H1 (cell line): ENCODE results near the gene PDE8A. TPM values are rescaled to one million over a fixed set of nuclear protein-coding genes. Genes with fewer than 3 reads are reported as not detected.

Experiments used
- CTCF ChIA-PET: fragments of 300-600 bp; sonication (Branson Sonifier 250); formaldehyde crosslinking; loops from one replicate; lab custom pipeline; 2021; ENCODE audit not compliant: partially characterized antibody; lab: Charles Lee
- POLR2A ChIA-PET: fragments of 300-600 bp; sonication (Branson Sonifier 250); formaldehyde crosslinking; loops from one replicate; lab custom pipeline; 2021; ENCODE audit warnings: inconsistent platforms; ENCODE audit not compliant: partially characterized antibody; lab: Charles Lee
- DNase-seq, 2 experiments: peaks; one replicate each; pipeline versions ENCODE4 v3.0.0 to v3.0.0-alpha.2; 2010 to 2022; ENCODE audit warnings: low spot score in 2 of 2, low read depth in 1 of 2, mixed read lengths in 1 of 2
- FAIRE-seq: peaks from 2 replicates; lab custom pipeline; 2011; peaks lifted over from hg19 to GRCh38; lab: Jason Lieb, UNC
- H2AFZ ChIP-seq: 2 replicates; pipeline ENCODE4 v1.8.1; 2012; ENCODE audit warnings: low read length, inconsistent platforms
- H2AK5ac ChIP-seq: 2 replicates; pipeline ENCODE4 v1.6.1; 2013; ENCODE audit warnings: low read depth, low read length
- H2BK120ac ChIP-seq: replicated peaks from 2 replicates; pipeline ENCODE3; 2013; ENCODE audit warnings: low read depth, low read length, inconsistent platforms
- H2BK12ac ChIP-seq: 2 replicates; pipeline ENCODE4 v1.6.1; 2013; ENCODE audit warnings: low read depth, low read length
- H2BK15ac ChIP-seq: 2 replicates; pipeline ENCODE4 v1.6.1; 2013; ENCODE audit warnings: low read length
- H2BK20ac ChIP-seq: 2 replicates; pipeline ENCODE4 v1.6.1; 2013; ENCODE audit warnings: low read length
- H2BK5ac ChIP-seq: 2 replicates; pipeline ENCODE4 v1.6.1; 2013; ENCODE audit warnings: low read depth, low read length
- H3K14ac ChIP-seq: 2 replicates; pipeline ENCODE4 v1.6.1; 2013; ENCODE audit warnings: inconsistent platforms; ENCODE audit not compliant: insufficient read length
- H3K18ac ChIP-seq: 2 replicates; pipeline ENCODE4 v1.6.1; 2013; ENCODE audit warnings: low read length; ENCODE audit errors: extremely low read depth
- H3K23ac ChIP-seq: 2 replicates; pipeline ENCODE4 v1.6.1; 2013; ENCODE audit warnings: inconsistent platforms; ENCODE audit not compliant: insufficient read length
- H3K23me2 ChIP-seq: 2 replicates; pipeline ENCODE4 v1.6.1; 2013; ENCODE audit warnings: low read depth, low read length
- H3K27ac ChIP-seq: 2 replicates; pipeline ENCODE4 v1.6.1; 2011; ENCODE audit warnings: low read depth, low read length, inconsistent platforms
- H3K27me3 ChIP-seq, 4 experiments: replicated peaks in 1 of 4; 1 replicate in 1 of 4; 2 replicates in 3 of 4; pipeline versions ENCODE4 v1.6.1 to v1.8.1; 2011 to 2013; ENCODE audit warnings: low read length in 3 of 4, mild to moderate bottlenecking in 3 of 4, inconsistent platforms in 2 of 4, mixed read lengths in 2 of 4, moderate library complexity in 1 of 4; ENCODE audit not compliant: control insufficient read depth in 3 of 4, insufficient read depth in 3 of 4; ENCODE audit errors: extremely low read depth in 1 of 4
- H3K36me3 ChIP-seq, 4 experiments: 2 replicates each; pipeline versions ENCODE4 v1.6.1 to v1.8.1; 2011 to 2013; ENCODE audit warnings: mild to moderate bottlenecking in 4 of 4, low read length in 3 of 4, moderate library complexity in 2 of 4, control low read depth in 1 of 4, inconsistent platforms in 1 of 4; ENCODE audit not compliant: insufficient read depth in 4 of 4, control insufficient read depth in 2 of 4
- H3K4ac ChIP-seq: replicated peaks from 2 replicates; pipeline ENCODE3; 2013; ENCODE audit warnings: low read length, low read depth, mixed read lengths, inconsistent platforms; ENCODE audit not compliant: insufficient read length
- H3K4me1 ChIP-seq, 4 experiments: replicated peaks in 1 of 4; 1 replicate in 1 of 4; 2 replicates in 3 of 4; pipeline versions ENCODE4 v1.6.1 to v1.8.1; 2011 to 2013; ENCODE audit warnings: low read length in 3 of 4, inconsistent platforms in 2 of 4, mixed read lengths in 1 of 4; ENCODE audit not compliant: insufficient read depth in 4 of 4, control insufficient read depth in 3 of 4
- H3K4me2 ChIP-seq, 2 experiments: 2 replicates each; pipeline versions ENCODE4 v1.6.1 to v1.8.1; 2011 to 2013; ENCODE audit warnings: low read depth in 2 of 2, low read length in 2 of 2, control low read depth in 1 of 2, inconsistent platforms in 1 of 2, mild to moderate bottlenecking in 1 of 2; ENCODE audit not compliant: insufficient read depth in 1 of 2
- H3K4me3 ChIP-seq, 4 experiments: fragments of 200-600, 300-600 bp in 1 of 4; sonication (generic), shearing (Covaris generic), sonication (Bioruptor Twin) in 1 of 4; 2 replicates each; pipeline versions ENCODE4 v1.5.1 to v1.8.1; 2011 to 2016; ENCODE audit warnings: low read length in 4 of 4, low read depth in 3 of 4, control low read depth in 2 of 4, inconsistent platforms in 2 of 4, mild to moderate bottlenecking in 2 of 4, mixed read lengths in 1 of 4, moderate library complexity in 1 of 4; ENCODE audit not compliant: insufficient read depth in 2 of 4; ENCODE audit errors: extremely low read depth in 1 of 4
- H3K56ac ChIP-seq: replicated peaks from 2 replicates; pipeline ENCODE3; 2013; ENCODE audit warnings: low read depth, mild to moderate bottlenecking, mixed read lengths, low read length, inconsistent platforms; ENCODE audit not compliant: insufficient read length
- H3K79me1 ChIP-seq: 2 replicates; pipeline ENCODE4 v1.6.1; 2013; ENCODE audit warnings: low read depth, low read length, control low read depth
- H3K79me2 ChIP-seq, 2 experiments: 2 replicates each; pipeline versions ENCODE4 v1.6.1 to v1.8.1; 2012 to 2013; ENCODE audit warnings: low read length in 2 of 2, mild to moderate bottlenecking in 2 of 2, inconsistent platforms in 1 of 2; ENCODE audit not compliant: insufficient read depth in 2 of 2, control insufficient read depth in 1 of 2
- H3K9ac ChIP-seq, 4 experiments: replicated peaks in 1 of 4; 1 replicate in 1 of 4; 2 replicates in 3 of 4; pipeline versions ENCODE4 v1.6.1 to v1.8.1; 2011 to 2013; ENCODE audit warnings: low read depth in 3 of 4, low read length in 3 of 4, control low read depth in 2 of 4, mild to moderate bottlenecking in 2 of 4, moderate library complexity in 2 of 4, inconsistent platforms in 1 of 4; ENCODE audit errors: extremely low read depth in 1 of 4
- H3K9me3 ChIP-seq, 2 experiments: 2 replicates each; pipeline versions ENCODE4 v1.6.1 to v1.8.1; 2012 to 2013; ENCODE audit warnings: mild to moderate bottlenecking in 2 of 2, moderate library complexity in 2 of 2, control low read depth in 1 of 2, inconsistent platforms in 1 of 2, low read depth in 1 of 2, low read length in 1 of 2, mixed read lengths in 1 of 2; ENCODE audit not compliant: insufficient read depth in 2 of 2
- H4K20me1 ChIP-seq, 2 experiments: replicated peaks in 1 of 2; 2 replicates each; pipeline versions ENCODE3 to v1.8.1; 2011 to 2013; ENCODE audit warnings: inconsistent platforms in 2 of 2, low read length in 2 of 2, mild to moderate bottlenecking in 1 of 2; ENCODE audit not compliant: insufficient read depth in 2 of 2, control insufficient read depth in 1 of 2
- H4K5ac ChIP-seq: 2 replicates; pipeline ENCODE4 v1.6.1; 2013; ENCODE audit warnings: low read length, low read depth, mixed read lengths, inconsistent platforms; ENCODE audit not compliant: insufficient read length
- H4K8ac ChIP-seq: 2 replicates; pipeline ENCODE4 v1.8.0; 2013; ENCODE audit warnings: mild to moderate bottlenecking, moderate library complexity, low read length, inconsistent platforms; ENCODE audit not compliant: insufficient read depth; ENCODE audit errors: extremely low read depth
- H4K91ac ChIP-seq: replicated peaks from 2 replicates; pipeline ENCODE3; 2013; ENCODE audit warnings: low read length, mixed read lengths, inconsistent platforms; ENCODE audit not compliant: insufficient read length
- CBX5 ChIP-seq: fragments of 300-800, 300-1000 bp; sonication (generic); IDR thresholded peaks from 2 replicates; pipeline ENCODE4 v1.7.1; 2016; ENCODE audit warnings: antibody characterized with exemption, low read length, low read depth
- CHD1 ChIP-seq: IDR thresholded peaks from 2 replicates; pipeline ENCODE4 v1.6.1; 2012; ENCODE audit warnings: low read depth, low read length, improper control_type of control experiment
- EGR1 ChIP-seq: IDR thresholded peaks from 2 replicates; pipeline ENCODE4 v1.6.1; 2011; ENCODE audit warnings: low read depth, low read length, borderline replicate concordance
- MAFK ChIP-seq: IDR thresholded peaks from 2 replicates; pipeline ENCODE4 v1.6.1; 2012; ENCODE audit warnings: low read depth, mild to moderate bottlenecking, improper control_type of control experiment, low read length
- SIN3A ChIP-seq, 2 experiments: IDR thresholded peaks in 1 of 2; conservative IDR thresholded peaks in 1 of 2; 2 replicates each; pipeline ENCODE4 v1.6.1; 2011 to 2012; ENCODE audit warnings: low read length in 2 of 2, improper control_type of control experiment in 1 of 2, low read depth in 1 of 2, mild to moderate bottlenecking in 1 of 2
- SP1 ChIP-seq: IDR thresholded peaks from 2 replicates; pipeline ENCODE4 v1.6.1; 2011; ENCODE audit warnings: low read depth, low read length
- WGBS, 2 experiments: shearing (Covaris generic) in 1 of 2; methylation state at CpG; one replicate each; pipeline versions ENCODE4 v1.1.6 to v1.1.7; 2013 to 2015; ENCODE audit warnings: low lambda C conversion rate in 2 of 2, mixed read lengths in 2 of 2, inconsistent platforms in 1 of 2, low coverage in 1 of 2, missing lambda C conversion rate in 1 of 2; ENCODE audit not compliant: insufficient replicate concordance in 2 of 2, insufficient coverage in 1 of 2, insufficient read length in 1 of 2; ENCODE audit errors: extremely low coverage in 1 of 2, missing lambda C conversion rate in 1 of 2; 5-methylcytosine and 5-hydroxymethylcytosine counted together
- polyA plus RNA-seq, 7 experiments: library from polyadenylated mRNA; depleted of rRNA in 3 of 7; stranded (reverse) in 5 of 7; unstranded in 2 of 7; fragments of >200 nt in 5 of 7; fragments of 200-250 nt in 2 of 7; gene quantifications; 1 replicate in 5 of 7; 2 replicates in 1 of 7; 4 replicates in 1 of 7; pipeline versions ENCODE4 v1.2.1 to v1.2.3, GENCODE V29; 2011 to 2013; ENCODE audit warnings: missing spikeins in 2 of 7, mixed read lengths in 2 of 7
- total RNA-seq: library from RNA; stranded (reverse); fragmentation: NEBNext Ultra II Directional; extraction: Animal tissue kit (Norgen Biotek cat#: 25700); gene quantifications from 2 replicates; pipeline ENCODE4 v1.2.1, GENCODE V29; 2021

Gene PDE8A
- total and polyA plus RNA-seq, 2 of the 8 experiments (the other 6 are each of a cell fraction or from before 2014, with no cell fraction given), result 6.9 to 7.8 TPM

- H3K4ac ChIP-seq, result no peak overlapping the region
- H2BK20ac ChIP-seq, result no peak overlapping the region
- no peaks in the 10 kb centered on the region; the same call in 1 of the 2 replicates for H3K23me2 ChIP-seq
- H3K4me2 ChIP-seq, result no peak overlapping the region
- no peak overlapping the region for H3K27ac ChIP-seq
- H3K14ac ChIP-seq, result no peak overlapping the region
- FAIRE-seq (no peak), DNase-seq (no peak)
- no peak overlapping the region for H3K18ac ChIP-seq
- no peak overlapping the region for H2BK120ac ChIP-seq
- H3K56ac ChIP-seq, result no peak overlapping the region
- H2BK5ac ChIP-seq, result no peak overlapping the region
- H3K23ac ChIP-seq, result no peak overlapping the region
- no peak overlapping the region for H4K8ac ChIP-seq
- CTCF ChIA-PET, result interaction anchor here (0.6 to 1.8 kb wide), 3 partner anchors 15 to 51 kb away, joined by 3 to 7 read pairs (median 5); no protein-coding TSS in a partner anchor
- no peaks in the 10 kb centered on the region for H3K9me3 ChIP-seq
- H2BK12ac ChIP-seq, result no peak overlapping the region
- no peaks in the 10 kb centered on the region for H3K27me3 ChIP-seq
- no peak overlapping the region for H2BK15ac ChIP-seq
- no peak overlapping the region for H4K5ac ChIP-seq
- H3K79me2 ChIP-seq, result no peaks in the 10 kb centered on the region; a peak in 1 of 4 replicates
- POLR2A ChIA-PET, result interaction anchor here (0.6 kb wide), 1 partner anchor 347 kb away, joined by 3 read pairs; no protein-coding TSS in a partner anchor
- H2AK5ac ChIP-seq, result no peak overlapping the region
- no peaks in the 10 kb centered on the region for H4K20me1 ChIP-seq
- H3K36me3 ChIP-seq, result no peaks in the 10 kb centered on the region
- H2AFZ ChIP-seq, result no peak overlapping the region
- peaks cover 0 to 7% (median 5%) of the 10 kb centered on the region in 4 experiments; a peak in 3 of 7 replicates for H3K4me1 ChIP-seq
- H3K79me1 ChIP-seq, result peaks cover 2% of the 10 kb centered on the region; the same call in 1 of the 2 replicates
- H3K4me3 ChIP-seq, result no peak overlapping the region
- no peak overlapping the region for H3K9ac ChIP-seq
- WGBS, 2 experiments, result 89% methylated on average over 2 of the region's 2 CpGs; no CpG with 5 or more reads in 1 of the 2 experiments
- no peak overlapping the region for H4K91ac ChIP-seq
- TF ChIP-seq MAFK, result no peak
- no peak for TF ChIP-seq CHD1
- TF ChIP-seq SIN3A (conservative IDR thresholded peaks at IDR 0.05 in 1 of 2, IDR thresholded peaks at IDR 0.05 in 1 of 2; ENCODE audit: low read depth in 1 of 2, low read length in 2 of 2), result no peak
- no peak for TF ChIP-seq CBX5
- TF ChIP-seq EGR1, result no peak
- TF ChIP-seq SP1, result no peak
- TF ChIP-seq, all 59 proteins: peak for 0
Observed at GRCh38 chr15:85006201-85006600, 24.5 kb downstream of the PDE8A start.
